Right lobe of liver (tissue), 4 donors: Measurements from ENCODE around the gene UCK1.

Experiments used
- POLR2A ChIP-seq: fragments of 450-650 bp; IDR thresholded peaks from one replicate; pipeline ENCODE4 v1.6.1; 2017; ENCODE audit warnings: antibody characterized with exemption, mild to moderate bottlenecking
- TF ChIP-seq, protein P1 (sequence below), 4 donors: fragments of 200-600 bp in 3 of 4; fragments of 450-650 bp in 1 of 4; IDR thresholded peaks; one replicate each; pipeline versions ENCODE4 v1.5.1 to v1.8.0; 2016 to 2022; ENCODE audit warnings: antibody characterized with exemption in 4 of 4, mild to moderate bottlenecking in 2 of 4
- donor health status: DM: no; HTN: no; CAD: no.
- donor health status: DM: no; HTN: no; CAD: no.
- donor health status: DM: no; HTN: yes; CAD: no.

DNA sequence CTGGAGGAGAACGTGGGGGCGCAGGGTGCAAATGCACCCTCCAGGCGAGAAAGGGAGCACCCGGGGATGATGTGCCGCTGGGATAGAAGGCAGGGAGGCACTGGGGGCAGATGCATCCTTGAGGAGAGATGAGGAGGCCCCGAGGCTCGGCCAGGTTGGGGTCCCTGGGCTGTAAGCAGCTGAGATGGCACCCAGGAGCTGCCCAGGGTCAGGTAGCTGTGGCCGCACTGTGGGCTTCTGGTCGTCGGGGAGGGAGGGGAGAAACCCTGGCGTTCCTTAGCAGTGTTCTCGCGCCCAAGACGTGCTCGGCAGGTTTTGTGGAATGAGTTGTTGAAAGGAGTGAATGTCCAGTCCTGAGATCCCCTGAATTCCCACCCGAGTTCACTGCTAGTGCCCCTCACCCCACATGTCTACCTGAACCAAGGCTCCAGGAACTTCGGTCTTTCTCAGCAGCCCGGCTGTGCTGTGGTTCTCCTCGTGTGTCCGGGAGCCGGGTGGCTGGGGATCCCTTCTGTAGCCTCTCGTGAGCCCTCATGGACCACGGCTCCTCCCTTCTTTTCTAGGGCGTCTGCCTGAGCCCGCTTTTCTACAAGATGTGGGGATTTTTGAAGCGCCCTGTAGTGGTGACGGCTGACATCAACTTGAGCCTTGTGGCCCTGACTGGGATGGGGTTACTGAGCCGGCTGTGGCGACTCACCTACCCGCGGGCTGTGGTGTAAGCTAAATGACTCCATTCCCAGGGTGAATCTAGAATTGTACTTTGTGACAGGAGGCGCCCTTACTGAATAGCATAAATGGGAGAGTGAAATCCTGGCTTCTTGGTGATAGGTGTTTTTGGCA, 27.2 kb downstream of the UCK1 start:
- TF ChIP-seq, protein P1, sequence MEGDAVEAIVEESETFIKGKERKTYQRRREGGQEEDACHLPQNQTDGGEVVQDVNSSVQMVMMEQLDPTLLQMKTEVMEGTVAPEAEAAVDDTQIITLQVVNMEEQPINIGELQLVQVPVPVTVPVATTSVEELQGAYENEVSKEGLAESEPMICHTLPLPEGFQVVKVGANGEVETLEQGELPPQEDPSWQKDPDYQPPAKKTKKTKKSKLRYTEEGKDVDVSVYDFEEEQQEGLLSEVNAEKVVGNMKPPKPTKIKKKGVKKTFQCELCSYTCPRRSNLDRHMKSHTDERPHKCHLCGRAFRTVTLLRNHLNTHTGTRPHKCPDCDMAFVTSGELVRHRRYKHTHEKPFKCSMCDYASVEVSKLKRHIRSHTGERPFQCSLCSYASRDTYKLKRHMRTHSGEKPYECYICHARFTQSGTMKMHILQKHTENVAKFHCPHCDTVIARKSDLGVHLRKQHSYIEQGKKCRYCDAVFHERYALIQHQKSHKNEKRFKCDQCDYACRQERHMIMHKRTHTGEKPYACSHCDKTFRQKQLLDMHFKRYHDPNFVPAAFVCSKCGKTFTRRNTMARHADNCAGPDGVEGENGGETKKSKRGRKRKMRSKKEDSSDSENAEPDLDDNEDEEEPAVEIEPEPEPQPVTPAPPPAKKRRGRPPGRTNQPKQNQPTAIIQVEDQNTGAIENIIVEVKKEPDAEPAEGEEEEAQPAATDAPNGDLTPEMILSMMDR (IDR thresholded peaks at IDR 0.05): no peak
- no peak for TF ChIP-seq POLR2A
